GM23248 (cell line): ENCODE data around the gene LSR.

Source experiments
- EZH2 ChIP-seq: fragments of 200-600 bp; sonication (generic); IDR thresholded peaks from 2 replicates; pipeline ENCODE4 v1.6.1; 2018; ENCODE audit warnings: antibody characterized with exemption, mild to moderate bottlenecking; ENCODE audit not compliant: insufficient read depth, poor library complexity, severe bottlenecking
- EZH2phosphoT487 ChIP-seq: fragments of 200-600 bp; sonication (generic); IDR thresholded peaks from 2 replicates; pipeline ENCODE4 v1.6.1; 2018; ENCODE audit warnings: antibody characterized with exemption, moderate library complexity, mild to moderate bottlenecking, low read depth; ENCODE audit not compliant: insufficient read depth

DNA sequence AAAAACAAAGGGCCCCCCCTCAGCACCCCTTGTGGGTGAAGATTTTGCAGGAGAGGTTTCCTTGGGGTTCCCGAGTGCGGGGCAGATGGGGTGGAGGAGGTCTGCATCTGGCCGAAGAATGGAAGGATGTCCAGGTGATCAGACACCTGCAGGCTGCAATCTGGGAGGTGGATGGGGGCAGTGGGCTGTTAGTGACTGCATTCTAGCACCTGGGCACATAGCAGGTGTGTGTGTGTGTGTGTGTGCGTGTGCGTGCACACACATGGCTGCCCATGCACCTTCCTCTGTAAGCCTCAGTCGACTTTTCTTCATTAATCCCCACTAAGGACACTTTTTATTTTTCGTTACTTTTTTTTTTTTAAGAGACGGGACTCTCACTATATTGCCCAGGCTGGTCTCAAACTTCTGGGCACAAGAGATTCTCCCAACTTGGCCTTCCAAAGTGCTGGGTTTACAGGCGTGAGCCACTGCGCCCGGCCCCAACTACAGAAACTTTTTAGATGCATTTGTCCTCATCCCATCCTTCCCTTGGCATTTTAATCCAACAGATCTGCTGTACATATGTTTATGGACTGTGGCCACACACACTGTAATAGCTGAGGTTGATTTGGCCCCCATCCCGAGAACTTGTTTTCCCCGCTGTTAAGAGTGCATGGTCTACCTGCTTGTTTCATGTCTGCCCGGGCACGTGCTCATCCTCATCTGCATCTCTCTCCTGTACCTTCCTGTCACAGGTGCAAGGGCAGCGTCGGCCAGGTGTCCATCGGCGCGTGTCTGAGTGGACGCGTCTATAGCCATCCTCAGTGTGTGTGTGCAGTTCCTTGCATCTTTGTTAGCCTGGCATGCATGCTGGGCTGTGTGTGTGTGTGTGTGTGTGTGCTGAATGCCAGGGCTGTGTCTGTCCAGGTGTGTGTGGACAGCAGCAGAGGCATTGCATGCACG, 43.9 kb downstream of the LSR start:
- no peak for TF ChIP-seq EZH2
- TF ChIP-seq EZH2phosphoT487 = no peak
